GM10266 (cell line): ENCODE measurements around the gene IL1RAPL1.
"Not testable (repeated sequence)": the region's sequence is repeated elsewhere in the genome, so short reads cannot be mapped to it uniquely, and the experiment has no call there.

Experiments used
- DNase-seq: peaks from one replicate; pipeline ENCODE4 v3.0.0; 2012; ENCODE audit errors: extremely low spot score
- TF ChIP-seq, protein P1 (sequence below): IDR thresholded peaks from 2 replicates; pipeline ENCODE4 v1.5.1; 2012; ENCODE audit warnings: mild to moderate bottlenecking, low read depth; ENCODE audit not compliant: control insufficient read depth, insufficient read depth; ENCODE audit errors: missing control alignments

Gene IL1RAPL1

DNA sequence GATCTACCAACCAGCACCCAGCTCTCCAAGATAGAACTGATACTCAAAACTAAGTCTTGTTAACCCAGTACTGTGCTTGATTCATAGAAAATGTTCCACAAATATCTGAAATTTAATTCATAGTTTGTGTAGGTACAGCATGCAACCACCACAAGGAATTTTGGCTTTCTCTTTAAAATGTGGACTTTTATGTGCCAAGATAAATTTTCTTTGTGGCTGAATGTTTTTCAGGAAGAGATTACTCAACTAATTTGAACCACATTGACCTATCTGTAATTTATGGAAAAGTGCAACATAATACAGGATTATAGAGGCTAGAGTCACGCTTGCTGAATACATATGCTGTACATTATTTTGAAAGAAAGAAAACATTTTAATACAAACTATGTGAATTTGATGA, 730.8 kb downstream of the IL1RAPL1 start:
- TF ChIP-seq, protein P1, sequence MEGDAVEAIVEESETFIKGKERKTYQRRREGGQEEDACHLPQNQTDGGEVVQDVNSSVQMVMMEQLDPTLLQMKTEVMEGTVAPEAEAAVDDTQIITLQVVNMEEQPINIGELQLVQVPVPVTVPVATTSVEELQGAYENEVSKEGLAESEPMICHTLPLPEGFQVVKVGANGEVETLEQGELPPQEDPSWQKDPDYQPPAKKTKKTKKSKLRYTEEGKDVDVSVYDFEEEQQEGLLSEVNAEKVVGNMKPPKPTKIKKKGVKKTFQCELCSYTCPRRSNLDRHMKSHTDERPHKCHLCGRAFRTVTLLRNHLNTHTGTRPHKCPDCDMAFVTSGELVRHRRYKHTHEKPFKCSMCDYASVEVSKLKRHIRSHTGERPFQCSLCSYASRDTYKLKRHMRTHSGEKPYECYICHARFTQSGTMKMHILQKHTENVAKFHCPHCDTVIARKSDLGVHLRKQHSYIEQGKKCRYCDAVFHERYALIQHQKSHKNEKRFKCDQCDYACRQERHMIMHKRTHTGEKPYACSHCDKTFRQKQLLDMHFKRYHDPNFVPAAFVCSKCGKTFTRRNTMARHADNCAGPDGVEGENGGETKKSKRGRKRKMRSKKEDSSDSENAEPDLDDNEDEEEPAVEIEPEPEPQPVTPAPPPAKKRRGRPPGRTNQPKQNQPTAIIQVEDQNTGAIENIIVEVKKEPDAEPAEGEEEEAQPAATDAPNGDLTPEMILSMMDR: no peak
- DNase-seq: no peak

GRCh38 chrX:29332429-29332828, 745.2 kb downstream of the IL1RAPL1 start:
- DNase-seq: not testable (repeated sequence)

DNA sequence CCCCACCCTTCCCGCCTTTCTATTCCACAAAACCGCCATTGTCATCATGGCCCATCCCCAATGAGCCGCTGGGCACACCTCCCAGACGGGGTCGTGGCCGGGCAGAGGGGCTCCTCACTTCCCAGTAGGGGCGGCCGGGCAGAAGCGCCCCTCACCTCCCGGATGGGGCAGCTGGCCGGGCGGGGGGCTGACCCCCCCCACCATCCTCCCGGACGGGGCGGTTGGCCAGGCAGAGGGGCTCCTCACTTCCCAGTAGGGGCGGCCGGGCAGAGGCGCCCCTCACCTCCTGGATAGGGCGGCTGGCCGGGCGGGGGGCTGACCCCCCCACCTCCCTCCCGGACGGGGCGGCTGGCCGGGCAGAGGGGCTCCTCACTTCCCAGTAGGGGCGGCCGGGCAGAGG, 745.8 kb downstream of the IL1RAPL1 start:
- not testable (repeated sequence) for DNase-seq

DNA sequence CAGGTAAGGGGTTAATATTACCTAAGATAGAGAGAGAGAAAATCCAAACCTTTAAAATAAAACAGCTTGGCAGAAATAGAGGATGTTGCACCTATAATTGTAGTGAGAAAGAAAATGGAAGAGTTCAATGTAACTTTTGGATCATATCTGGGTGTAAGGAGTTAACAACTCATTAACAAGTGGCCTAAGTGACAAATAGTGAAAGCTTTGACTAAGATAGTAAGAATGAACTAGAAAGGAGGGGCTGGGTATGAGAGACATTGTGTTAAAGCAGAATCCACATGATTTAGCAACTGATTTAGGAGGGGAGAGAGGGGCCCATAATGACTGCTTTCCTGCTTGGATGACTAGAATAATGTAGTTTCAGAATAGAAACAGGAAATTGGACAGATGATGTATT, 761.0 kb downstream of the IL1RAPL1 start:
- no peak for DNase-seq
- TF ChIP-seq, protein P1: no peak

- TF ChIP-seq, protein P1: no peak
- DNase-seq: no peak
Observed at GRCh38 chrX:29359276-29359675, 772.0 kb downstream of the IL1RAPL1 start.

GRCh38 chrX:29374765-29375164, 787.5 kb downstream of the IL1RAPL1 start:
- not testable (repeated sequence) for DNase-seq

DNA sequence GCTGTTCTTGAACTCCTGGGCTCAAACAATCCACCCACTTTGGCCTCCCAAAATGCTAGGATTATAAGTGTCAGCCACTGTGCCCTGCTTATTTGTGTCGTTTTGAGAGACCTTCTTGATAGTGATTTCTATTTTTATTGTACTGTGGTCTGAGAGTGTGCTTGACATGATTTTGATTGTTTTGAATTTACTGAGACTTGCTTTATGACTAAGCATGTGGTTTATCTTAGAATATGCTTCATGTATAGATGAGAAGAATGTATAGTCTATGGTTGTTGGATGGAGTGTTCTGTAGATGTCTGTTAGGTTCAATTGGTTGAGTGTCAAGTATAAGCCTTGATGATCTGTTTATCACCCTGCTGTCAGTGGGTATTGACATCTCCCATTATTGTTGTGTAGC, 789.3 kb downstream of the IL1RAPL1 start:
- TF ChIP-seq, protein P1: no peak
- no peak for DNase-seq

DNA sequence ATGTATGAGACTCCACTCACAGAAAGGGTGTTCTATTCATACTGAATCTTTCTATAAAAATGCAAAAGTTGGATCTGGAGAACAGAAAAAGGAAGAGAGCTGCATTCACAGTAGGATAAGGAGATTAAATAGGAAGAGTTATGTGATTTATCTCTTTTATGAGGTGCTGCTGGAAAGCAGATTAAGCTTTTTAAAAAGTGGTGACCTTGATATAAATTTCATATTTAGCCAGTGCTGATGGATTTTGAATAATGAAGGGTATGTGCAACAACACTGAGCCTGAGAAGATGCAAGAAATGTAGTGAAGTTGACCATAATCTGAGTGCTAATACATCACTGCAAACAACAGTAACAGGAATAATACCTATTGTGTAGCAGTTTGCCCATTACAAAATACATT, 795.6 kb downstream of the IL1RAPL1 start:
- no peak for DNase-seq
- TF ChIP-seq, protein P1: no peak

- TF ChIP-seq, protein P1: no peak
- DNase-seq: no peak
Observed at GRCh38 chrX:29388509-29388908, 801.3 kb downstream of the IL1RAPL1 start.
